GM19238 (cell line): ENCODE data around the gene B4GALNT3.

Source experiments
- DNase-seq: peaks from one replicate; pipeline ENCODE4 v3.0.0; 2011; ENCODE audit warnings: low spot score; ENCODE audit not compliant: insufficient read length

B4GALNT3 gene

GRCh38 chr12:467591-467990, 7.9 kb downstream of the B4GALNT3 start:
- DNase-seq: no peak

- no peak for DNase-seq
Measured at GRCh38 chr12:468671-469389, 9.1 kb downstream of the B4GALNT3 start.

GRCh38 chr12:470133-470532, 10.4 kb downstream of the B4GALNT3 start:
- no peak for DNase-seq

GRCh38 chr12:473198-473597, 13.5 kb downstream of the B4GALNT3 start:
- no peak for DNase-seq

- DNase-seq: no peak
Measured at GRCh38 chr12:473863-474577, 14.3 kb downstream of the B4GALNT3 start.

- DNase-seq: no peak
Measured at GRCh38 chr12:475286-475685, 15.5 kb downstream of the B4GALNT3 start.

- DNase-seq: no peak
Measured at GRCh38 chr12:479161-479560, 19.4 kb downstream of the B4GALNT3 start.

GRCh38 chr12:480831-481816, 21.4 kb downstream of the B4GALNT3 start:
- DNase-seq: no peak

GRCh38 chr12:482061-482460, 22.3 kb downstream of the B4GALNT3 start:
- DNase-seq: no peak

- no peak for DNase-seq
Measured at GRCh38 chr12:484096-484495, 24.4 kb downstream of the B4GALNT3 start.

- DNase-seq: no peak
Measured at GRCh38 chr12:490260-490659, 30.5 kb downstream of the B4GALNT3 start.

GRCh38 chr12:495466-495865, 35.7 kb downstream of the B4GALNT3 start:
- DNase-seq: no peak

- no peak for DNase-seq
Measured at GRCh38 chr12:496736-497135, 37.0 kb downstream of the B4GALNT3 start.

- no peak for DNase-seq
Measured at GRCh38 chr12:497501-498160, 37.9 kb downstream of the B4GALNT3 start.

- no peak for DNase-seq
Measured at GRCh38 chr12:499837-500458, 40.2 kb downstream of the B4GALNT3 start.

- DNase-seq: no peak
Measured at GRCh38 chr12:501722-502447, 42.1 kb downstream of the B4GALNT3 start.

- DNase-seq: no peak
Measured at GRCh38 chr12:503111-503761, 43.5 kb downstream of the B4GALNT3 start.

- no peak for DNase-seq
Measured at GRCh38 chr12:505221-505620, 45.5 kb downstream of the B4GALNT3 start.

- no peak for DNase-seq
Measured at GRCh38 chr12:507391-507796, 47.7 kb downstream of the B4GALNT3 start.

GRCh38 chr12:508145-508544, 48.4 kb downstream of the B4GALNT3 start:
- DNase-seq: no peak
